HG02970 (cell line): ENCODE measurements around the gene ATP2C1.
"Not testable (repeated sequence)": the region's sequence is repeated elsewhere in the genome, so short reads cannot be mapped to it uniquely, and the experiment has no call there.

ENCODE experiments used
- ATAC-seq: cut with Tn5 transposase; IDR thresholded peaks from one replicate; pipeline ENCODE4 v1.9.1; 2021; ENCODE audit warnings: mild to moderate bottlenecking, moderate library complexity, moderate number of reproducible peaks; ENCODE audit not compliant: unreplicated experiment, low FRiP score

The ATP2C1 gene

GRCh38 chr3:131031660-131032059, 137.8 kb downstream of the ATP2C1 start:
- no peak for ATAC-seq

- no peak for ATAC-seq
These were observed 139.7 kb downstream of the ATP2C1 start for GRCh38 chr3:131033480-131034080.

GRCh38 chr3:131036200-131036816, 142.4 kb downstream of the ATP2C1 start:
- no peak for ATAC-seq

- no peak for ATAC-seq
These were observed 143.1 kb downstream of the ATP2C1 start for GRCh38 chr3:131036986-131037385.

GRCh38 chr3:131038326-131038725, 144.4 kb downstream of the ATP2C1 start:
- no peak for ATAC-seq

- ATAC-seq, result not testable (repeated sequence)
These were observed 148.5 kb downstream of the ATP2C1 start for GRCh38 chr3:131042271-131042985.

GRCh38 chr3:131047582-131047981, 153.7 kb downstream of the ATP2C1 start:
- no peak for ATAC-seq

GRCh38 chr3:131048030-131048429, 154.1 kb downstream of the ATP2C1 start:
- ATAC-seq, result no peak

GRCh38 chr3:131050001-131050400, 156.1 kb downstream of the ATP2C1 start:
- ATAC-seq, result no peak

- ATAC-seq, result no peak
These were observed 159.4 kb downstream of the ATP2C1 start for GRCh38 chr3:131053043-131053859.
